ENCODE results near the gene SLC4A3. TPM values are rescaled to one million over a fixed set of nuclear protein-coding genes. Genes with fewer than 3 reads are reported as not detected.
A peak's percentile ranks its signal among the peaks of the same experiment; 100 is the strongest.

SLC4A3 gene
- total RNA-seq, 1 experiment from 2014 or later, result 13.5 TPM

DNA sequence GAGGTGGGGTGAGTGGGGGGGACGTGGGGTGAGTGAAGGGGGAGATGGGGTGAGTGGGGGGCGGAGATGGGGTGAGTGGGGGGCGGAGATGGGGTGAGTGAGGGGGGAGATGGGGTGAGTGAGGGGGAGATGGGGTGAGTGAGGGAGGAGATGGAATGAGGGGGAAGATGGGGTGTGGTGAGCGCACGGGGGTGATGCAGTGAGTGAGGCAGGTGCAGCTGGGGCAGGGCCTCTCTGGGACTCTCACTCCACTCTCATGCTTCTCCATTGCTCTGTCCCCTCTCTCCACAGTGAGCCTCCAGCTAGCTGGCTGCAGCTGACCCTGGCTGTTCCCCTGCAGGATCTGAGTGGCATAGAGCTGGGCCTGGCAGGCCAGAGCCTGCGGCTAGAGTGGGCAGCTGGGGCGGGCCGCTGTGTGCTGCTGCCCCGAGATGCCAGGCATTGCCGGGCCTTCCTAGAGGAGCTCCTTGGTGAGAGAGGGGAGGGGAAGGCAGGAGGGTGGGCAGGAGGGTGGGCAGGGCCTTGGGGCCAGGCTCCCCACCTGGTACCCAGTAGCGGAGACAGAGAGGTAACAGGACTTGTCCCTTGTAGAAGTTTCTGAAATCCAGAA, 13.9 kb upstream of the SLC4A3 start (continued):
- TF ChIP-seq POLR2AphosphoS5 (IDR thresholded peaks at IDR 0.05; ENCODE audit: low read depth, low read length), result no peak

DNA sequence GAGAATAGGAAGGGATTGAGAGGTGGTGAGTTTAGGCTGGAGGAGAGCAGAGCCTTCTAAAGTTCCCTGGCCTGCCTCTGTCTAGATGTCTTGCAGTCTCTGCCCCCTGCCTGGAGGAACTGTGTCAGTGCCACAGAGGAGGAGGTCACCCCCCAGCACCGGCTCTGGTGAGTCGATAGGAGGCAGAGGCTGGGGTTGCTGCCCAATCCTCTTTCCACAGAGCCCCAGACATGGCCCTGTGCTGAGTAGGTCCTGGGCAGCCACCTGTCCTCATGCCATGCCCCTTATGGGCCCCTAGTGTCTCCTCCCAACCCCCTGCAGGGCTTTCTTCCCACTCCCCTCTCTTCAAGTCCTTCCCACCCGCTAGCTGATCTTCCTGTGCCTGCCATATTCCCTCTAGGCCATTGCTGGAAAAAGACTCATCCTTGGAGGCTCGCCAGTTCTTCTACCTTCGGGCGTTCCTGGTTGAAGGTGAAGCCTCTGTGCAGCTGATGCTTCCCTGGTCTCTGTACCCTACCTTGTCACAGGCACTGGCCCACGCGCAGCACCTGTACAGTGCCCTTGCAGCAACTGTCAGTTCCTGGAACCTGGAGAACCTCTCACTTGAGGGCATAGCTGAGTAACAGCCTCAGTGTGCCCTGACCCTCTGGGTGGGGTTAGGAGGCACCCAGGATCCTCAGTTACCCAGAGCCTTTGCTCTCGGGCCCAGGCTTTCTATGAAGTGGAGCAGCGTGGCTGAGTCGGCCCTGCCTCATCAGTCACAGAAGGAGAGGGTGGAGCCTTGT, 13.2 kb upstream of the SLC4A3 start:
- in situ Hi-C loops (cut with HindIII; ENCODE audit: low pct_unique_long_range_greater_than_20kb, low sequenced_read_pairs) (no loop called here), intact Hi-C loops (cut with micrococcal nuclease; ENCODE audit: unreplicated experiment) (no loop called here)
- ChIA-PET CTCF (no interaction called here), POLR2A (no interaction called here)
- Histone ChIP-seq H3K4me1 (ENCODE audit: control insufficient read depth, insufficient read depth, low read length) (no peaks in the 10 kb centered on the region), H3K27ac (ENCODE audit: low read length) (no peak overlapping the region), H3K9me3 (ENCODE audit: control insufficient read depth, insufficient read depth, low read depth, low read length) (no peaks in the 10 kb centered on the region), H3K27me3 (ENCODE audit: control insufficient read depth, insufficient read depth, low read length) (no peaks in the 10 kb centered on the region), H3K36me3 (ENCODE audit: control insufficient read depth, insufficient read depth, low read length) (no peaks in the 10 kb centered on the region), H3K4me3 (ENCODE audit: low read depth in 2 of 2, low read length in 2 of 2) (no peak overlapping the region)
- no peak for TF ChIP-seq SIN3A (IDR thresholded peaks at IDR 0.05; ENCODE audit: borderline replicate concordance, insufficient read depth, low read depth, low read length)
- no peak for DNase-seq (ENCODE audit: low read depth, low spot score)
- no TSS peak for BruUV-seq (replicated peaks)
- ATAC-seq, result peak; percentile 9; the same call in 1 of the 2 replicates

DNA sequence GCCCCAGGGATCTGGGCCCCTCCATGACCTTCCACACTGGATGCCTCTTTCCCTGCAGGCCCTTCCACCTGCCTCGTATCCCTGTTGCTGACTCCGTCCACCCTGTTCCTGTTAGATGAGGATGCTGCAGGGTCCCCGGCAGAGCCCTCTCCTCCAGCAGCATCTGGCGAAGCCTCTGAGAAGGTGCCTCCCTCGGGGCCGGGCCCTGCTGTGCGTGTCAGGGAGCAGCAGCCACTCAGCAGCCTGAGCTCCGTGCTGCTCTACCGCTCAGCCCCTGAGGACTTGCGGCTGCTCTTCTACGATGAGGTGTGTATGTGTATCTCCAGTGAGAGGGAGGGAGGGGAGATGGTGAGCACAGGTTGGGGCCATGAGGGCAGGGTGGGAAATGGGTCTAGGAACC, 12.4 kb upstream of the SLC4A3 start:
- H3K27ac ChIP-seq (ENCODE audit: low read length), result no peak overlapping the region
- H3K9me3 ChIP-seq (ENCODE audit: control insufficient read depth, insufficient read depth, low read depth, low read length), result no peaks in the 10 kb centered on the region
- in situ Hi-C loops (cut with HindIII; ENCODE audit: low pct_unique_long_range_greater_than_20kb, low sequenced_read_pairs) (no loop called here), intact Hi-C loops (cut with micrococcal nuclease; ENCODE audit: unreplicated experiment) (no loop called here)
- no peak overlapping the region for H3K4me3 ChIP-seq (ENCODE audit: low read depth in 2 of 2, low read length in 2 of 2)
- BruUV-seq (replicated peaks), result no TSS peak
- no peaks in the 10 kb centered on the region for H3K27me3 ChIP-seq (ENCODE audit: control insufficient read depth, insufficient read depth, low read length)
- CTCF ChIA-PET, result no interaction called here
- POLR2A ChIA-PET, result no interaction called here
- DNase-seq (ENCODE audit: low read depth, low spot score) (no peak), ATAC-seq (no peak)
- no peaks in the 10 kb centered on the region for H3K36me3 ChIP-seq (ENCODE audit: control insufficient read depth, insufficient read depth, low read length)
- no peaks in the 10 kb centered on the region for H3K4me1 ChIP-seq (ENCODE audit: control insufficient read depth, insufficient read depth, low read length)
- TF ChIP-seq TCF7L2 (IDR thresholded peaks at IDR 0.05; ENCODE audit: low read depth, low read length) (no peak), POLR2AphosphoS5 (IDR thresholded peaks at IDR 0.05; ENCODE audit: low read depth, low read length) (no peak), SIN3A (IDR thresholded peaks at IDR 0.05; ENCODE audit: borderline replicate concordance, insufficient read depth, low read depth, low read length) (no peak)
- TF ChIP-seq, protein P1, sequence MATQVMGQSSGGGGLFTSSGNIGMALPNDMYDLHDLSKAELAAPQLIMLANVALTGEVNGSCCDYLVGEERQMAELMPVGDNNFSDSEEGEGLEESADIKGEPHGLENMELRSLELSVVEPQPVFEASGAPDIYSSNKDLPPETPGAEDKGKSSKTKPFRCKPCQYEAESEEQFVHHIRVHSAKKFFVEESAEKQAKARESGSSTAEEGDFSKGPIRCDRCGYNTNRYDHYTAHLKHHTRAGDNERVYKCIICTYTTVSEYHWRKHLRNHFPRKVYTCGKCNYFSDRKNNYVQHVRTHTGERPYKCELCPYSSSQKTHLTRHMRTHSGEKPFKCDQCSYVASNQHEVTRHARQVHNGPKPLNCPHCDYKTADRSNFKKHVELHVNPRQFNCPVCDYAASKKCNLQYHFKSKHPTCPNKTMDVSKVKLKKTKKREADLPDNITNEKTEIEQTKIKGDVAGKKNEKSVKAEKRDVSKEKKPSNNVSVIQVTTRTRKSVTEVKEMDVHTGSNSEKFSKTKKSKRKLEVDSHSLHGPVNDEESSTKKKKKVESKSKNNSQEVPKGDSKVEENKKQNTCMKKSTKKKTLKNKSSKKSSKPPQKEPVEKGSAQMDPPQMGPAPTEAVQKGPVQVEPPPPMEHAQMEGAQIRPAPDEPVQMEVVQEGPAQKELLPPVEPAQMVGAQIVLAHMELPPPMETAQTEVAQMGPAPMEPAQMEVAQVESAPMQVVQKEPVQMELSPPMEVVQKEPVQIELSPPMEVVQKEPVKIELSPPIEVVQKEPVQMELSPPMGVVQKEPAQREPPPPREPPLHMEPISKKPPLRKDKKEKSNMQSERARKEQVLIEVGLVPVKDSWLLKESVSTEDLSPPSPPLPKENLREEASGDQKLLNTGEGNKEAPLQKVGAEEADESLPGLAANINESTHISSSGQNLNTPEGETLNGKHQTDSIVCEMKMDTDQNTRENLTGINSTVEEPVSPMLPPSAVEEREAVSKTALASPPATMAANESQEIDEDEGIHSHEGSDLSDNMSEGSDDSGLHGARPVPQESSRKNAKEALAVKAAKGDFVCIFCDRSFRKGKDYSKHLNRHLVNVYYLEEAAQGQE (IDR thresholded peaks at IDR 0.05; ENCODE audit: insufficient read depth in 1 of 2, low read depth in 2 of 2, low read length in 1 of 2), result no peak
- TF ChIP-seq, protein P2, sequence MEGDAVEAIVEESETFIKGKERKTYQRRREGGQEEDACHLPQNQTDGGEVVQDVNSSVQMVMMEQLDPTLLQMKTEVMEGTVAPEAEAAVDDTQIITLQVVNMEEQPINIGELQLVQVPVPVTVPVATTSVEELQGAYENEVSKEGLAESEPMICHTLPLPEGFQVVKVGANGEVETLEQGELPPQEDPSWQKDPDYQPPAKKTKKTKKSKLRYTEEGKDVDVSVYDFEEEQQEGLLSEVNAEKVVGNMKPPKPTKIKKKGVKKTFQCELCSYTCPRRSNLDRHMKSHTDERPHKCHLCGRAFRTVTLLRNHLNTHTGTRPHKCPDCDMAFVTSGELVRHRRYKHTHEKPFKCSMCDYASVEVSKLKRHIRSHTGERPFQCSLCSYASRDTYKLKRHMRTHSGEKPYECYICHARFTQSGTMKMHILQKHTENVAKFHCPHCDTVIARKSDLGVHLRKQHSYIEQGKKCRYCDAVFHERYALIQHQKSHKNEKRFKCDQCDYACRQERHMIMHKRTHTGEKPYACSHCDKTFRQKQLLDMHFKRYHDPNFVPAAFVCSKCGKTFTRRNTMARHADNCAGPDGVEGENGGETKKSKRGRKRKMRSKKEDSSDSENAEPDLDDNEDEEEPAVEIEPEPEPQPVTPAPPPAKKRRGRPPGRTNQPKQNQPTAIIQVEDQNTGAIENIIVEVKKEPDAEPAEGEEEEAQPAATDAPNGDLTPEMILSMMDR (IDR thresholded peaks at IDR 0.05), result no peak
